ENCODE data around the gene ITPRIP. TPM values are rescaled to one million over a fixed set of nuclear protein-coding genes. Genes with fewer than 3 reads are reported as not detected.

The ITPRIP gene
- total RNA-seq, 1 experiment from 2014 or later = 22.5 TPM

DNA sequence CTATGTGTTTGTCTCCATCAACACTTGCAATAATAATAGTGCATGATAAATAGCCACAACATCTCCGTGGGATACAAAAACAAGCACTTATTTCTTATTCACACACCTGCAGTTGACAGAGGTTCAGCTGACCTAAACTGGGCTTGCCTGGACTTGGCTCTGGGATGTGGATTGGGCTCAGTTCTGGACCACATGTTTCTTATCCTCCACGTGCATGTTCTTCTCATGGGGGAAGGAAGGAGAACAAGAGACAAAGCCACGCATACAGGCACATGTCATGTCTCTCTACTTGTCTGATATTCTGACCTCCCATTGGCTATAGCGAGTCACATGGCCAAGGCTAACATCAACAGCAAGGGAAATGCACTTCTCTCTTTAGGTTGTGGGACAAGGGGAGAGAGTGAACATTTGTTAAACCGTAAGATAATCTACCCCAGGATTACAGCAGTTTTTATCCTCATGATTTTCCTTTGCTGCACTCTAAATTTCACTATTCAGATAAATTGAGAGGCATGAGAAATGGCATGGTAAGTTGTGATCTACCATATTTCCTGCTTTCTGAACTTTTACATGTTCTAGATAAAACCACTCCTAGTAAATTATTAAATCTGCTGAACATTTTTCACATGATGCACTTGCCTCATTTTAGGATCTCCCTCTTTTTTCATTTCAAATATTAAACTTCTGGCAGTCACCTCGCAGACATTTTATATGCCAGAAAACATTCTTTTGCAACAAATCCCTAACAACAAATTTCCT, 49.0 kb upstream of the ITPRIP start:
- H3K4me3 Mint-ChIP-seq = no peak overlapping the region
- Histone ChIP-seq H3K9ac (ENCODE audit: extremely low read depth, insufficient read length, low read length) (no peak overlapping the region), H3K4me1 (ENCODE audit: insufficient read depth, low read length) (no peaks in the 10 kb centered on the region), H2BK20ac (ENCODE audit: low read depth, low read length, poor library complexity, severe bottlenecking) (no peak overlapping the region), H3K27me3 (ENCODE audit: insufficient read depth, low read length) (no peaks in the 10 kb centered on the region), H2BK5ac (ENCODE audit: insufficient read length, low read length) (no peak overlapping the region), H2AFZ (ENCODE audit: low read length) (peak overlapping the region; percentile 65), H3T11ph (ENCODE audit: low read length) (no peak overlapping the region), H4K8ac (replicated peaks; ENCODE audit: insufficient read length, low read depth, low read length) (no peak overlapping the region), H3K79me1 (ENCODE audit: insufficient read depth, low read depth, low read length, poor library complexity, severe bottlenecking) (no peaks in the 10 kb centered on the region), H3K56ac (ENCODE audit: insufficient read length, low read depth, low read length) (no peak overlapping the region), H3K27ac (ENCODE audit: insufficient read length, low read depth, low read length) (no peak overlapping the region), H4K5ac (ENCODE audit: insufficient read length, low read depth, low read length) (no peak overlapping the region), H3K23ac (ENCODE audit: insufficient read length, low read depth, low read length) (no peak overlapping the region), H3K79me2 (ENCODE audit: insufficient read depth, low read length) (no peaks in the 10 kb centered on the region), H3K4me2 (ENCODE audit: insufficient read depth, insufficient read length, low read length) (no peak overlapping the region), H2AK5ac (ENCODE audit: insufficient read length, low read length) (no peak overlapping the region), H3K4ac (ENCODE audit: low read depth, low read length) (no peak overlapping the region), H3K18ac (ENCODE audit: insufficient read length, low read depth, low read length) (no peak overlapping the region), H2BK120ac (ENCODE audit: low read depth, low read length, poor library complexity, severe bottlenecking) (no peak overlapping the region), H3K9me3 (ENCODE audit: control insufficient read depth, low read depth, low read length) (no peaks in the 10 kb centered on the region), H2BK15ac (ENCODE audit: low read depth, low read length) (no peak overlapping the region), H3K23me2 (ENCODE audit: insufficient read length, low read depth, low read length, poor library complexity, severe bottlenecking) (no peaks in the 10 kb centered on the region), H3K14ac (ENCODE audit: insufficient read depth, low read length) (no peak overlapping the region), H2BK12ac (ENCODE audit: insufficient read length, low read depth, low read length) (no peak overlapping the region), H4K20me1 (ENCODE audit: control insufficient read depth, insufficient read depth, insufficient read length) (no peaks in the 10 kb centered on the region), H4K91ac (ENCODE audit: insufficient read length, low read depth, low read length) (no peak overlapping the region)
- peaks cover 0 to 4% of the 10 kb centered on the region in 2 experiments; a peak in 1 of 4 replicates for H3K4me1 Mint-ChIP-seq
- no peaks in the 10 kb centered on the region for H3K36me3 Mint-ChIP-seq (ENCODE audit: insufficient read depth in 1 of 3, low read depth in 3 of 3)
- no peak for TF ChIP-seq CTCF (conservative IDR thresholded peaks at IDR 0.05)
- WGBS (ENCODE audit: extremely low coverage, insufficient read length, low lambda C conversion rate) = no CpG with 5 or more reads among the region's 6 CpGs
- no peak for DNase-seq
- no peaks in the 10 kb centered on the region for H3K9me3 Mint-ChIP-seq
- peaks cover 3% of the 10 kb centered on the region; the same call in 1 of the 2 replicates for H3K27me3 Mint-ChIP-seq (ENCODE audit: low read depth)
- no peak overlapping the region; a peak in 1 of 7 replicates for H3K27ac Mint-ChIP-seq
